ENCODE results near the gene PDCD1LG2.

DNA sequence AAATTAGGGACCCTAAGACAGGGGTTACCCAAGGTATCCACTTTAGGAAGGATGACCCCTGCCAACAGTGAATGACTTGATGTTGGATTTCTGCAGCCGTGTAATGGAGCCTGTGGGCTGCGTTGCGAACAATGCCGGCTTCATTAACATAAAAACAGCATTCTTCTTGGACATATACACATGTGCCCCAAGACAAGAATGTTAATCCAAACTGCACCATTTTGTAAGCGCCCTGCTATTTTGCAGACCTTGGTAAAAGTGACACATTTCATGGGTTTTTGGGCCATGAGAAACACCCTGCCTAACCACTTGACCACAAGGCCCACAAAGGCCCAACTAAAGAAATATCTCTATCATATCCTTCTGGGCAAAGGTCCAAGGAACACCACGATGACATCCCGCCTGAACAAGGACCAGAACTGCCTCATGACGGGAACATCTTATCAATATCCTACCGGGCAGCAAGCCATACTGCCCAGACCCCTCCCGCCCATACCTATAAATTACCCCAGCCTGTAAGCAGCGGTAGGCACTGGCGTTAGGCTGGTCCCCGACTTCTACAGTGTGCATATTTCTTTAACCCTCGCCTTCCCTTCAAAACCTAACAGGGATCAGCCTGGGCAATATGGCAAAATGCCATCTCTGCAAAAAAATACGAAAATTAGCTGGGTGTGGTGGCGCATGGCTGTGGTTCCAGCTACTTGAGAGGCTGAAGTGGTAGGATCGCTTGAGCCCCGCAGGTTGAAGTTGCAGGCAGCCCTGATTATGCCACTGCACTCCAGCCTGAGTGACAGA is 9.7 kb upstream of the PDCD1LG2 start:
- TF ChIP-seq GATA3 (IDR thresholded peaks at IDR 0.05; ENCODE audit: low read depth, low read length), result no peak
- TF ChIP-seq GATA2 (IDR thresholded peaks at IDR 0.05; ENCODE audit: low read depth, low read length), result no peak

Measured in SH-SY5Y (cell line).